GM19372 (cell line): Measurements from ENCODE around the gene ISM1.

ENCODE experiments used
- ATAC-seq: cut with Tn5 transposase; IDR thresholded peaks from one replicate; pipeline ENCODE4 v1.9.1; 2021; ENCODE audit warnings: mild to moderate bottlenecking, low read depth, moderate library complexity; ENCODE audit not compliant: unreplicated experiment

The ISM1 gene

DNA sequence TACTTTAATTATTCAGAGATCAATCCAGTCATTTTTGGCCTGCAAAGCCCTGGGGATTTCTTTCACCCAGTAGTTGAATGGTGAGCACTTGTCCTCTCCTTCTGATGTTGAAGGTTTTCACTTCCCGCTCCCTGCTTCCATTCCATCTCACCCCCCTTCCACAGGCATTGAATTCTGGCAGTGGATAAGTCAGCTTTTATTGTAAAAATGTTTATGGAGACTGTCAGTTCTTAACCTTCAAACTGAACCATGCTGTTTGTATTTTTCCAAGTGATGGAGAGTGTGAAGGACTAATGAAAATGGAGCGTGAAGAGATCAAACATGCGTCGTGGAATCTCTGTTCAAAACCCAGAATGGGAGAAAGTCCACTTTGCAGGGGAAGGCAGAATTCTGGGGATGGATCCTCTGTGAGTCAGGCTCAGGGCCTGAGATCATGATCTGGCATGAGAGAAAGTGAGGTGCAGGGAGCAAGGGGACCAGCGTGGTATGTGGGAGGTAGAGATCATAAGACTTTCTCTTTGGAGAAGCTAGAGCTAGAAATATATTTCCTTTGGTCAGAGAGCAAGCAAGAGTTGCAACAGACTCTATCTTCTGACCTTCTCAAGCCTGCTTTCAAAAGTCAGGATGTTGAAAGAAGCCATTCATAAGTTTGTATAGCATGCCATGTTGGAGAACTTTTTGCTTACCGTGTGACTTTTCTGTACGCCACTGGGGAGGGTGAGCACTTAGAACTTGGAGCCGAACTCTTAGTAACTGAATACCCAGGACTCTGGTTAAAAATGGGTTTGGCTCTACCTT is 30.2 kb downstream of the ISM1 start:
- no peak for ATAC-seq

GRCh38 chr20:13251904-13252297 is 30.8 kb downstream of the ISM1 start:
- no peak for ATAC-seq

DNA sequence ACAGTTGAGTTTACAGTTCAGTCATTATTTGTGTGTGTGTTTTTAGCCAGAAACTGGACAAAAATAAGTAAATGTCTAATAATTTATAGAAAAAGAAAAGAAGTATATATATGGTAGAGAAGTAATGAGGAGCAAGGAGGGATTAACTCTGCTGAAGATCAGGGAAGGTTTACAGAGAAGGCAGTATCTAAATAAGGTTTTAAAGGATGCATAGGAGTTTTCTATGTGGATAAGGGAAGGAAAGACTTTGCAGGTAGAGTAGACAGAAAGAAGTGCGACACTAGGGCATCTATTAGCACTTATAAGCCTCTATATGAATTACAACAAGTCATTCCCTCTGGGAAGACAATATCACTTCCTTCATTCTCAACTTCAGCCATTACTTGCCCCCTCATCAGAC is 34.3 kb downstream of the ISM1 start:
- no peak for ATAC-seq

- ATAC-seq: no peak
These were observed 35.5 kb downstream of the ISM1 start for GRCh38 chr20:13256606-13257005.

GRCh38 chr20:13259921-13260320 is 38.8 kb downstream of the ISM1 start:
- ATAC-seq: no peak

- ATAC-seq: no peak
These were observed 39.7 kb downstream of the ISM1 start for GRCh38 chr20:13260650-13261279.

GRCh38 chr20:13261460-13262301 is 40.6 kb downstream of the ISM1 start:
- ATAC-seq: peak; percentile 84

DNA sequence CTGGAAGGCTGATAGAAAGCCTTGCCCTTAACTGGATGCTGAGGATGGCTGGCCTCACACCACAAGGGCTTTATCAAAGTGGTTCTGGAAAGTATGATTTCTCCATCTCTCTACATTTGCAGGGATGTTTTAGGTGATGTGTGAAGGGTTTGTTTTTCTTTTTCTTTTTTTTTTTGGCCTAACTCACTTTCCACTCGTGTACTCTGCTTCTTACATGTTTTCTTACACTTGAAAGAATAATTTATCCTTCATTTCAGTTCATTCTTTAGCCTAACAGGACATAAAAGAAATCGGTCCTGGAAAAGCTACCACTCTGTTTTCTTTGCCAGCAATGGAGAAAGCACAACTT is 41.2 kb downstream of the ISM1 start:
- no peak for ATAC-seq

DNA sequence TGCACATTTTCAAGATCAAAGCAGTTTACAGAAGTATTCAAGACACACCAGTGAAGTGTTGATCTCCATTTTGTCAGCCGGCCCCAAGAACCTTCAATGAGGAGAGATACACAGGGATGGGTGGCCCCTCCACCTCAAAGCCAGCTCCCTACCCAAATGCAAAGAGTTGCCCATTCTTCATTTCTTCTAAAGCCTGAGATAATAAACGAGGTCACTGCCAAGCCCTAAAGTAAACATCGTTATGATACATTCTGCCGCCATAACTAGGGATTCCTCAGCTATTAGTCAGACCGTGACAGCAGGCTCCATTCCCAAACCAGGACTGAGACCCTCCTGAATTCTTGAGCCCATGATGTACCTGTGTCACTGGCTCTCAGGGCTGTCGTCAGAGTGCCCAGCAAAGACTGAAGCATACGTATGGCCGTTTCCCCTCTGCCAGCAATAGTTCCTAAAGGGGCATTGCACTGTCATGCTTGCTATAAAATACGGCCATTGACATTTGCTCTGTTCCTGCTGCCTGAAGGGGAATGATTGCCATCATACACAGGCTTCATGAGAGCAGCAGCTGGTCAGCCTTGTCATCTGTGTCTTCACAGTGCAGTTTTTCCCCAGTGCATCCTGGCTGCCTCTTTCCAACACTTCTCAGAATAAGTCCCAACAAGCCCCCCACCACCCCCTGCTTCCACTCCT is 41.7 kb downstream of the ISM1 start:
- ATAC-seq: no peak

DNA sequence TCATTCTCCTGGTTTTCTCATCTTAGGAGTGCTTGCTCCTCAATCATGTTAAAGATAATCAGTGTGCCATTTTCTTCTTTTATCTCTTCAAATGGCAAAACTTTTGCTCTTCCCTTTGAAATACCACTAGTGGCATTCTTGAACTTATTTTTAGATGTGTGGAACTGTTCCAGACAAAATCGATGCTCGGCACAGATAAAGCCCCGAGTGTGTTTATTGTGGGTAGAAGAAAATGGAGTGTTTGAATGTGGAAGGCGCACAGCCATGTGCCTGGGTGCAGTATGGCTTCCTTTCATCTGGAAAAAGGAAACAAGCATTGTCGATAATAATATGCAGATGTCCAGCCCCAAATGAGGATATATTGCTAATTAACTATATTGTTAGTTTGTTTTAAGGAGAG is 42.4 kb downstream of the ISM1 start:
- no peak for ATAC-seq

DNA sequence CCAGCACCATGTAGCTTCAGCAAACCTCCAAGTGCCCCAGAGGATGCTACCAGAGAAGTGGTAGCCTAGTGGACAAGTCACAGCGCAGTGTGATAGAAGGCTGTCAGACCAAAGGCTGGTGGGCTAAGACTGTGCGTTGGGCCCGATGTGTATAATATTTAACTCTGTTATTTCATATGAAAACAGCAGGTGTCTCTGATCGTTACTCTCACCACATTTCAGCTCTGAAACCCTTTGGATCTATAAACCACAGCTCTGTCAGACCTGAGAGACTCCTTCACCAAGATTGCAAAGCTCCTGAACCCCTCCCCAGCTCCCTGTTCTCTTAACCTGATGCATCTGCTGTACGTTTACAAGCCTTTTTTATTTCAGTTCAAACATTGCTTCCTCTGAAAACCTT is 43.8 kb downstream of the ISM1 start:
- ATAC-seq: no peak

DNA sequence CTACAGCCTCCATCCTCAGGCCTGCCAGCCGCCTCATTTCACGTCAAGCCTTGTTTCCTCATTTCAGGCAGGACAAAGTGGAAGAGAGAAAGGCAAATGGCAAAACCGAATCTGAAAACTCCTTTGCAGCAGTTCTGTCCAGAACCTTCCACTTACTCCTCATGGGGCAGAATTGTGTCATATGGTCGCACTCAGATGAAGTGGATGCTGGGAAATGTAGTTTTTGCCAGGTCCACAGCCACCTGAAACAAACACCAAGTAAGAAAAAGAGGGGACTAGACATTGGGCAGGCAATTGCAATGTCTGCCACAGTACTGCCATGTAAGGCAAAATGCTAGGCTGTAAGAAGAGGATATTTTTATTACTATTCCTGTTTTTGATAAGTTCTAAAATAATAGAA is 44.9 kb downstream of the ISM1 start:
- ATAC-seq: no peak

DNA sequence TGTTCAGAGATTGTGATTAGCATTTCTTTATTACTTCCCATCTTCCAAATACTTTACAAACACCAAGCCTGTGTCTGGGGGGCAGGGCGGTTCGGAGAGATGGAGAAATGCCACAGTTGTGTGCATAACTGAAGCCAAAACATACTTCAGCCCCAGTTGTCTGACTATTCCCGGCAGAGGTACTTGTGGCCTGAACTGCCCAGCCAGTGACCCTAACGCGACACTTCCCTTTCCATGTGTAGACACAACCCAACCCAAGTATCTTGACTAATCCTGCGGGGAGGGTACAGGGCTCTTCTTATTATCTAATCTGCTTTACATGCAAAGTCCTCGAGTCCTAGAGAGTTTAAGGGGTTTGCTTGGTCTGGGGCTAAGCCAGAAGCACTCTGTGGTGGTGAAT is 46.2 kb downstream of the ISM1 start:
- ATAC-seq: no peak

DNA sequence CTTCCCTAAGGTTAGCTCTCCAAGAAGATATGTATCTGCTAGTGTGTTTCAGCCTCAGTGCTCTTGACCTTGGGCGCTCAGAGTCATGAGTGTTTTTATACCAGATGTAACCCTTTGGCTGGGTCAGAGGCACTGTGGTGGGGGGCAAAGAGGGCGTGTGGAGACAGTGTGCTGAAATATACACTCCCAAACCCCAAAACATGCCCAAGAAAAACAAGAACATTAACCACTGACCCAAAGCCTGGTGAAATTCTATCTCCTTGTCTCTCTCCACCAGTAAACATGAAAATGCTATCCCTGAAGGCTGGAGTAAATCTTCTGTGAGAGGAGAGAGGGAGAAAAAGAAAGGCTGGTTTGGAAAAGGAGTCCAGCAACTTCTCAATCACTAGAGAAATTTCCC is 47.9 kb downstream of the ISM1 start:
- no peak for ATAC-seq

DNA sequence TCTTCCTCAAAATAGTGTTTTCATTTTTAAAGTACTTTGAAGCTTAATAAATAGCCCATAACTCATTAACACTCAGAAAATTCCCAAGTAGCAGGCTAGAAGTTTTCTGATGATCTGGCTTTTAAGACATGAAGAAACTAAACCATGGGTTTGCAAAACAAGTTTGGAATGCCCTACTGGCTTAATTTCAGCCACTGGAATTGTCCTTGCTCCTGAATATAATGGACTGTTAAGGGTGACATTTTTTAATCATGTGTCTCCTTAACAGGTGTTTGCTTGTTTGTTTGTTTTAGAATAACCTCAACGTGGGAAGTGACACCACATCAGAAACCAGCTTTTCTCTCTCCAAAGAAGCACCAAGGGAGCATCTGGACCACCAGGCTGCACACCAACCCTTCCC is 49.1 kb downstream of the ISM1 start:
- no peak for ATAC-seq

GRCh38 chr20:13271098-13271497 is 50.0 kb downstream of the ISM1 start:
- ATAC-seq: no peak

DNA sequence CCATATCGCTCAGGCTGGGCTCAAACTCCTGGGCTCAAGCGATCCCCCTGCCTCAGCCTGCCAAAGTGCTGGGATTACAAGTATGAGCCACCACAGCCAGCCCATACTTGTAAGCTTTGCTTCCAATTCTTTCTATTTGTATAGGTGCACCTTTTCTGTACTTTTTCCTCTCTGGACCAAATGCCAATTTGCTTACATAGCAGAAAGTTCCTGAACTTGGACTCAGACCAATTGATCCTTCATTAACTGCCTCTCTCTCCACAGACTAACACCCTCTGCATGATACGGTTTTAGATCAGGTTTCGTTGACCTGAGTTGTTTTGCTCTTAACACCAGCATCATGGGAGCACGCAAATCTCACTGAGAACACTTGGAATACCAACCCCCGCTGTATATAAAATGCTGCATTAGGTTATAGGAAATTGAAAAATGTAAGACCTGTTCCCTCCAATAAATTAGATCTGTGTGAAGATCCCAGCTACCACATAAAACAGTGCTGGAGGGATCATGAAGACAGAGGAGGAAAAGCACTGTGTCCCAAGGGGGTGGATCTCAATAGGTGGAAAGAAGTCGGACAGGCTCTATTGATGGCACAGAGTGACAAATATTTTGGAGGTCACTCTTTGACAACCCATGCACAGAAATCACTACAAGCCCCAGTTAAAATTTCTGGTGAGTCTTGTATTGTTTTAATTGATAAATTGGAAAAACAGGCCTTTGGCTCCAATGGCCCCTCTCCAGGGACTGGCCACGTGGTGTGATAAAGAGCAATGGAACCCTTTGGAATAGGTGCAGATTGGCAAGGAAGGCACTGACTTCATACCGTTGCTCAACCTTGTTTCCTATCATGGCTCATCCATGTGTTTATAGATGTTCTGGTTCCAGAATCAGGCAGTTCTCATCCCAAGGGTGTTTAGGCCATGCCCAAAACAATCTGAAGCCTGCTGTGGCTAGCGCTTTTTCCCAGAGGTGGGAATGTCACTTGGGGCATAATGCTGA is 51.2 kb downstream of the ISM1 start:
- no peak for ATAC-seq

DNA sequence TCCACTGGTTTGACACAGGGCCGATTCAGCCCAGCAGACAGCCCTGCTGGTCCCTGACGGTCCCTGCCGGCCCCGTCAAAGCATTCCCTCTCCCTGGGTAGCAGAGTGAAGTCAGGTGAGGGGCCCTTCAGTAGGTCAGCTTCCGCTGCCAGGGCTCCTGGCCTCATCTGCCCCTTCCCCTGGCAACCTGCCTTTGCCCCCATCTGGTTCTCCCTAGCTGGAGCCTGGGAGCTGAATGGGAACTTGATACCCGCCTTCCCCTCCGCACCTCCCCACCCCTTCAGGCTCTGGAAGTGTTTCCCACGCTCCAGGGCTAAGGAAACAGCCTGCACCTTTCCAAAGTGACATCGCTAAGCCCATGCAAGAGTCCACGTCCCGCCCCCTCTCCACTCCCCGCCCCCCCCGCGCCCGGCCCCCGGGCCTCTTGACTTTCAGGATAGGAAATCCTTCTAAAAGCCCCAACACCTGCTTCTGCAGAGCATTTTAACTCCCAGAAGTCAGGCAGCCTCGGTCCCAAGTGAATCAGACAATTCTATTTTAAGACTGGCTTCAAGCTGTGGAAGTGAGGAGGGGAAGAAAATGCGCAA is 53.3 kb downstream of the ISM1 start:
- ATAC-seq: no peak

DNA sequence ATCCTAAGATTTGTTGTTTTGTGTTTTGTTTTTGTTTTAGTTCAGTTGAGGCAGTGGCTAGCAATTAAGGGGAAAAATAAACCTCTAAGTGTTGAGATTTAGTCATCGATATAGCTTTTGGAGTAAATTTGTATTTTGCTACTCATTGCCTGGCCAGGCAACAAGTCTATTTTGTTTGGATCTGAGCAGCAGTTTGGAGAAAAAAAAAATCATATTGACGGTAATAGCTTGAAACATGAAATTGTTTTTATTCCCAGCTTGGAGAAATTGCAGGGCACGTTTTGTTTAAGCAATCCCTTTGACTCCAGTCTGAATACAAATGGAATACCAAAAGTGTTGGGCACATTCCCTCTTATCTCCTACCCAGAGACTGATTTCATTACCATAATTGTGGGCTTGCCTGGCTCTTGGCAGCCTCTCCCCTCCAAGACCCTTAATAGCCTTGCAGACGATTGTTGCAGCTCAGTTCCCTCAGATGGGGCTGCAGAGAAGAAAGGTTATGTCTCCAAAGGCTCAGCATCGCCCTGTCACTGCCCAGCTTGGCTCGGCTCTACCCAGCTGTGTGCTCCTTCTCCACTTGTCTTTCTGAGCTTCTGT is 56.0 kb downstream of the ISM1 start:
- ATAC-seq: no peak
